ENCODE measurements around the gene PTPN20. TPM values are rescaled to one million over a fixed set of nuclear protein-coding genes. Genes with fewer than 3 reads are reported as not detected.
"Not testable (repeated sequence)": the region's sequence is repeated elsewhere in the genome, so short reads cannot be mapped to it uniquely, and the experiment has no call there.

The PTPN20 gene
- total RNA-seq (ENCODE audit: unreplicated experiment), result 0.97 TPM
- long read RNA-seq, partial matches to known transcripts, result 0 of 2 reads
- long read RNA-seq, other reads (novel, unspliced or antisense), result 2 of 2 reads

GRCh38 chr10:46911144-46911876, at the start of gene PTPN20:
Gene PTPN20 (plus strand): TSS chr10:46911428. CDS start chr10:46932500, 21,072 bp downstream.
- H3K36me3 Mint-ChIP-seq (ENCODE audit: low read depth, unreplicated experiment); H3K27ac Mint-ChIP-seq (ENCODE audit: unreplicated experiment); H3K4me3 Mint-ChIP-seq (ENCODE audit: unreplicated experiment); H3K27me3 Mint-ChIP-seq (ENCODE audit: unreplicated experiment); H3K9me3 Mint-ChIP-seq (ENCODE audit: unreplicated experiment); DNase-seq (ENCODE audit: low spot score); H3K4me1 Mint-ChIP-seq (ENCODE audit: unreplicated experiment): not testable (repeated sequence)

GRCh38 chr10:46869716-46870115, 41.5 kb upstream of the PTPN20 start:
- not testable (repeated sequence) for H3K4me3 Mint-ChIP-seq (ENCODE audit: unreplicated experiment); H3K36me3 Mint-ChIP-seq (ENCODE audit: low read depth, unreplicated experiment); H3K27ac Mint-ChIP-seq (ENCODE audit: unreplicated experiment); H3K4me1 Mint-ChIP-seq (ENCODE audit: unreplicated experiment); H3K27me3 Mint-ChIP-seq (ENCODE audit: unreplicated experiment); H3K9me3 Mint-ChIP-seq (ENCODE audit: unreplicated experiment); DNase-seq (ENCODE audit: low spot score)

- DNase-seq (ENCODE audit: low spot score); H3K4me1 Mint-ChIP-seq (ENCODE audit: unreplicated experiment); H3K36me3 Mint-ChIP-seq (ENCODE audit: low read depth, unreplicated experiment); H3K27ac Mint-ChIP-seq (ENCODE audit: unreplicated experiment); H3K9me3 Mint-ChIP-seq (ENCODE audit: unreplicated experiment); H3K4me3 Mint-ChIP-seq (ENCODE audit: unreplicated experiment); H3K27me3 Mint-ChIP-seq (ENCODE audit: unreplicated experiment): not testable (repeated sequence)
These were observed 39.6 kb upstream of the PTPN20 start for GRCh38 chr10:46871583-46871982.

- not testable (repeated sequence) for DNase-seq (ENCODE audit: low spot score); H3K36me3 Mint-ChIP-seq (ENCODE audit: low read depth, unreplicated experiment); H3K27ac Mint-ChIP-seq (ENCODE audit: unreplicated experiment); H3K27me3 Mint-ChIP-seq (ENCODE audit: unreplicated experiment); H3K4me1 Mint-ChIP-seq (ENCODE audit: unreplicated experiment); H3K9me3 Mint-ChIP-seq (ENCODE audit: unreplicated experiment); H3K4me3 Mint-ChIP-seq (ENCODE audit: unreplicated experiment)
These were observed 35.9 kb upstream of the PTPN20 start for GRCh38 chr10:46875304-46875703.

GRCh38 chr10:46876773-46877172, 34.5 kb upstream of the PTPN20 start:
- not testable (repeated sequence) for H3K4me3 Mint-ChIP-seq (ENCODE audit: unreplicated experiment); H3K27ac Mint-ChIP-seq (ENCODE audit: unreplicated experiment); H3K4me1 Mint-ChIP-seq (ENCODE audit: unreplicated experiment); H3K27me3 Mint-ChIP-seq (ENCODE audit: unreplicated experiment); DNase-seq (ENCODE audit: low spot score); H3K36me3 Mint-ChIP-seq (ENCODE audit: low read depth, unreplicated experiment); H3K9me3 Mint-ChIP-seq (ENCODE audit: unreplicated experiment)

GRCh38 chr10:46878761-46879160, 32.5 kb upstream of the PTPN20 start:
- not testable (repeated sequence) for DNase-seq (ENCODE audit: low spot score); H3K27ac Mint-ChIP-seq (ENCODE audit: unreplicated experiment); H3K4me1 Mint-ChIP-seq (ENCODE audit: unreplicated experiment); H3K4me3 Mint-ChIP-seq (ENCODE audit: unreplicated experiment); H3K27me3 Mint-ChIP-seq (ENCODE audit: unreplicated experiment); H3K9me3 Mint-ChIP-seq (ENCODE audit: unreplicated experiment); H3K36me3 Mint-ChIP-seq (ENCODE audit: low read depth, unreplicated experiment)

GRCh38 chr10:46890813-46891611, 20.2 kb upstream of the PTPN20 start:
- peak; percentile 59 for DNase-seq (ENCODE audit: low spot score)
- H3K4me1 Mint-ChIP-seq (ENCODE audit: unreplicated experiment); H3K27ac Mint-ChIP-seq (ENCODE audit: unreplicated experiment); H3K4me3 Mint-ChIP-seq (ENCODE audit: unreplicated experiment); H3K36me3 Mint-ChIP-seq (ENCODE audit: low read depth, unreplicated experiment); H3K9me3 Mint-ChIP-seq (ENCODE audit: unreplicated experiment); H3K27me3 Mint-ChIP-seq (ENCODE audit: unreplicated experiment): not testable (repeated sequence)
- peak; percentile 11 for TF ChIP-seq CTCF (IDR thresholded peaks at IDR 0.05; ENCODE audit: unreplicated experiment)

- H3K27me3 Mint-ChIP-seq (ENCODE audit: unreplicated experiment); H3K9me3 Mint-ChIP-seq (ENCODE audit: unreplicated experiment); DNase-seq (ENCODE audit: low spot score); H3K4me3 Mint-ChIP-seq (ENCODE audit: unreplicated experiment); H3K36me3 Mint-ChIP-seq (ENCODE audit: low read depth, unreplicated experiment); H3K27ac Mint-ChIP-seq (ENCODE audit: unreplicated experiment); H3K4me1 Mint-ChIP-seq (ENCODE audit: unreplicated experiment): not testable (repeated sequence)
These were observed 14.2 kb upstream of the PTPN20 start for GRCh38 chr10:46896762-46897692.

GRCh38 chr10:46901247-46901646, 10.0 kb upstream of the PTPN20 start:
- not testable (repeated sequence) for H3K36me3 Mint-ChIP-seq (ENCODE audit: low read depth, unreplicated experiment); H3K27ac Mint-ChIP-seq (ENCODE audit: unreplicated experiment); H3K9me3 Mint-ChIP-seq (ENCODE audit: unreplicated experiment); H3K4me3 Mint-ChIP-seq (ENCODE audit: unreplicated experiment); H3K27me3 Mint-ChIP-seq (ENCODE audit: unreplicated experiment); DNase-seq (ENCODE audit: low spot score); H3K4me1 Mint-ChIP-seq (ENCODE audit: unreplicated experiment)

- H3K4me1 Mint-ChIP-seq (ENCODE audit: unreplicated experiment); H3K27ac Mint-ChIP-seq (ENCODE audit: unreplicated experiment); H3K27me3 Mint-ChIP-seq (ENCODE audit: unreplicated experiment); H3K4me3 Mint-ChIP-seq (ENCODE audit: unreplicated experiment); DNase-seq (ENCODE audit: low spot score); H3K9me3 Mint-ChIP-seq (ENCODE audit: unreplicated experiment); H3K36me3 Mint-ChIP-seq (ENCODE audit: low read depth, unreplicated experiment): not testable (repeated sequence)
These were observed 7.4 kb upstream of the PTPN20 start for GRCh38 chr10:46903874-46904273.
